ENCODE results near the gene OBSCN.

DNA sequence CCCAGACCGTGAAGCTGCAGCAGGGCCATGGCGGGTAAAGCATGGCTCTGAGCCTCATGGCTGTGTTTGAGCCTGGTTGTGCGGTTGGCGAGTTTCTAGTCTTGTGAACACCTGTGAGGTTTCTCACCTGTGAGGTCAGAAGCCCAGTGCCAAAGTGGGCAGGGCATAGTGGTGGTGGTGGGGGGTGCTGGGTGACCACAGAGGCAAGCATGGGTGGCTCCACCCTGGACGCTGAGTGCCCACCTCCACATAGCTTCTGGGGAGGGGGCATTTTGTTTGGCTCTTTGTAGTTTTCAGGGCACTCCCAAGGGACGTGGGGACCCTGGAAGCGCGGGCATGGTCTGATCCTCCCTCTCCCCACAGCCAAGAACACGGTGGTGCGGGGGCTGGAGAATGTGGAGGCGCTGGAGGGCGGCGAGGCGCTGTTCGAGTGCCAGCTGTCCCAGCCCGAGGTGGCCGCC is 107.7 kb downstream of the OBSCN start:
- TF ChIP-seq, protein P1, sequence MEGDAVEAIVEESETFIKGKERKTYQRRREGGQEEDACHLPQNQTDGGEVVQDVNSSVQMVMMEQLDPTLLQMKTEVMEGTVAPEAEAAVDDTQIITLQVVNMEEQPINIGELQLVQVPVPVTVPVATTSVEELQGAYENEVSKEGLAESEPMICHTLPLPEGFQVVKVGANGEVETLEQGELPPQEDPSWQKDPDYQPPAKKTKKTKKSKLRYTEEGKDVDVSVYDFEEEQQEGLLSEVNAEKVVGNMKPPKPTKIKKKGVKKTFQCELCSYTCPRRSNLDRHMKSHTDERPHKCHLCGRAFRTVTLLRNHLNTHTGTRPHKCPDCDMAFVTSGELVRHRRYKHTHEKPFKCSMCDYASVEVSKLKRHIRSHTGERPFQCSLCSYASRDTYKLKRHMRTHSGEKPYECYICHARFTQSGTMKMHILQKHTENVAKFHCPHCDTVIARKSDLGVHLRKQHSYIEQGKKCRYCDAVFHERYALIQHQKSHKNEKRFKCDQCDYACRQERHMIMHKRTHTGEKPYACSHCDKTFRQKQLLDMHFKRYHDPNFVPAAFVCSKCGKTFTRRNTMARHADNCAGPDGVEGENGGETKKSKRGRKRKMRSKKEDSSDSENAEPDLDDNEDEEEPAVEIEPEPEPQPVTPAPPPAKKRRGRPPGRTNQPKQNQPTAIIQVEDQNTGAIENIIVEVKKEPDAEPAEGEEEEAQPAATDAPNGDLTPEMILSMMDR (IDR thresholded peaks at IDR 0.05) = no peak
- peak in 1 of 3 donors; percentile 47 for TF ChIP-seq POLR2A (IDR thresholded peaks at IDR 0.05)
